Measurements from ENCODE around the gene KRTAP19-8. TPM values are rescaled to one million over a fixed set of nuclear protein-coding genes. Genes with fewer than 3 reads are reported as not detected.

Gene KRTAP19-8, protein sequence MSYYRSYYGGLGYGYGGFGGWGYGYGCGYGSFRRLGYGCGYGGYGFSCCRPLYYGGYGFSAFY
- total RNA-seq: not detected in 2 replicates

DNA sequence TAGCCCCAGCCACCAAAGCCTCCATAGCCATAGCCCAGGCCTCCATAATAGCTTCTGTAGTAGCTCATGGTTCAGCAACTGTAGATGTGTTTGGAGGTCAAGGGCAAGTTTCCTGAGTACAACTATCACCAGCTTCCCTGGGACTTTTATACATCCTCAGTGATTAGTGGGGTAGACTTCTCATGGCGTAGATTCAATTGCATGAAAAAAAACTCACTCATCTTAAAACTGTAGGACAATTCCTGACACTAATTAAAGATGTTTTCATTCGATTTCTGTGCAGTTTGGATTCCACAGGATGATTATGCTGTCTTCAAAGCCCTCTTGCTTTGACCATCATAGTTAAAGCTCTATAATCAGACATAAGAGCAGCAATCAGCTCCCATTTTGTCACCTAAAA is at the start of gene KRTAP19-8:
KRTAP19-8 (minus strand) TSS at position 101 of the 400 bp plus-strand sequence; CDS start at position 68, 33 bp downstream.

Other genes starting within 250 kb of the KRTAP19-8 start
- not detected in 2 replicates for gene KRTAP8-1, start 225.2 kb downstream of the KRTAP19-8 start, total RNA-seq
- not detected in 2 replicates for gene KRTAP7-1, start 208.7 kb downstream of the KRTAP19-8 start, total RNA-seq
- gene KRTAP11-1, start 156.9 kb downstream of the KRTAP19-8 start, total RNA-seq: not detected in 2 replicates